ENCODE data around the gene DNAJA4.

Gene DNAJA4

DNA sequence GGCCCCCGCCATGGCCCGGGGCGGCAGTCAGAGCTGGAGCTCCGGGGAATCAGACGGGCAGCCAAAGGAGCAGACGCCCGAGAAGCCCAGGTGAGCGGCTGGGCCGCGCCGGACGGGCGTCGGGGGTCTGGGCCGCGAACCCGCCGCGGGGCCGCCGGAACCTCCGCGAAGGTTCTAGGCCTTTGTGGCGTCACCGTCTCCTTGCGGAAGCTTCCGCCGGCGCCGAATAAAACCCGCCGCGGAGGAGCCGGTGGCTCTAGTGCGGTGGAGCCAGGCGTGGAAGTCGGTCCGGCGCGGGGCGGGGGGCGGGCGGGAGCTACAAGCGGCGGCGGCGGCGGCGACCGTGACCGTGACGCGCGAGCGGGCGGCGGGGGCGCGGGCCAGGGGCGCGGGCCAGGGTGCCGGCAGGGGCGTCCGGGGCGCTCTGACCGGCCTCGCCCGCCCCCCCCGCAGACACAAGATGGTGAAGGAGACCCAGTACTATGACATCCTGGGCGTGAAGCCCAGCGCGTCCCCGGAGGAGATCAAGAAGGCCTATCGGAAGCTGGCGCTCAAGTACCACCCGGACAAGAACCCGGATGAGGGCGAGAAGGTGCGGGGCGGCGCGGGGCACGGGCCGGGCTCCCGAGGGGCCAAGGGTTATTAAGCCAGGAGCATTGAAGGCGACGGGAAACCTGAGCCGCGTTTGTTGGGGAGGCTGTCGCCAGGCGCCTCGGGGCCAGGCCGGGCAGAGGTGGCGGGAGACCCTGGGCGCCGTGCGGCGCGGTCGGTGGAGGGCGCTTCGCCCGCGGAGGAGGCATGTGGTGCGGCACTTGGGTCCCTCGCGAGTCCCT is at the start of gene DNAJA4:
DNAJA4 (plus strand) TSS at position 259 of the 833 bp plus-strand sequence; CDS start at position 461, 202 bp downstream.
- DNase-seq (ENCODE audit: low read depth in 2 of 2) = peak; percentile 49 to 55

DNA sequence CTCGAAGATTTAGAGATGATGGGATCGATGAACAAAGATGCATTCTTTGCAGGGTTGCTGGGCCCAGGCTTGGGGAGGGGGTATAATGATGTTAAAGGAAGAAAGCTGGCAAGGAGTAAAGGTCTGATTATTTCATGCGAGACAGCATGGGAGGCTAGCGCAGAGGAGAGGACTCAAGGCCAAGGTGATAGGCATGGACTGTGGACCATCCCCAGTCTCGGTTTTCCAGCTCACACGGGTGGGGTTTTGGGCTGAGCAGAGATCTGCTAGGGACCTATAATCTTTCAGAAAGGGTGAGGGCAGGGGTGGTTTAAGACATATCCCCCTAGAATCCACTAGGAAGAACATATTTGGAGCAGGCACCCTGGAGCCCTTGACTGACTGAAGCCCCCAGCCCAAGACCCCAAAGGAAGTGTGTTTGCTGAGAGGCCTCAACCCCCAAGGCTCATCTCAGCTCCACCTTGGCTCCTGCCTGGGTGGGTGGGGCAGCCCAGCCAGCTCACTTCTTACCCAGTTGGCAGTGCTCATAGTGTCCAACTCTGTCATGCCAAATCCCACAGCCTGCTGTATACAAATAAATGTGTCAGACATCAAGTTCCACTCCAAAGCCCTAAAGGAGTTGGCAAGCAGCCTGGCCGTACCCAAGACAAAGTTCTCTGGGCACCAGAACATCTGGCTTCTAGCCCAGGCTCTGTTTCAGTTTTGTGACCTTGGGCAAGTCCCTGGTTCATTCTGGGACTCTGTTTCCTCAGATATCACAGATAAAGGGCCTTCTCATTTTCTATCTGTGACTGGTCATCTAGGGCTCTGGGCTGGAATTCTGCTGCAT is 47.9 kb upstream of the DNAJA4 start:
- DNase-seq (ENCODE audit: low read depth in 2 of 2) = no peak

DNA sequence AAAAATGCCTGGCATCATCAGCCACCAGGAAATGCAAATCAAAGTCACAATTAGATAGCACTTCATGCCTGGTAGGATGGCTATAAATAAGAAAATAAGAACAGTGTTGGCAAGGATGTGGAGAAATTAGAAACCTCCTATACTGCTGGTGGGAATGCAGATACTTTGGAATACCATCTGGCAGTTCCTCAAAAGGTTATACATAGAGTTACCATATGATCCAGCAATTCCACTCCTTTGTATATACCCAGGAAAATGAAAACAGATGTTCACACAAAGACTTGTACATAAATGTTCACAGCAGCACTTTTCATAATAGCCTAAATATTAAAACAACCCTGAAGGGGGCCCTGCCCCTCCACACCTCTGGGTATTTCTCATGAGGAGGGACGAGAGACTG is 43.6 kb upstream of the DNAJA4 start:
- no peak for DNase-seq (ENCODE audit: low read depth in 2 of 2)

DNA sequence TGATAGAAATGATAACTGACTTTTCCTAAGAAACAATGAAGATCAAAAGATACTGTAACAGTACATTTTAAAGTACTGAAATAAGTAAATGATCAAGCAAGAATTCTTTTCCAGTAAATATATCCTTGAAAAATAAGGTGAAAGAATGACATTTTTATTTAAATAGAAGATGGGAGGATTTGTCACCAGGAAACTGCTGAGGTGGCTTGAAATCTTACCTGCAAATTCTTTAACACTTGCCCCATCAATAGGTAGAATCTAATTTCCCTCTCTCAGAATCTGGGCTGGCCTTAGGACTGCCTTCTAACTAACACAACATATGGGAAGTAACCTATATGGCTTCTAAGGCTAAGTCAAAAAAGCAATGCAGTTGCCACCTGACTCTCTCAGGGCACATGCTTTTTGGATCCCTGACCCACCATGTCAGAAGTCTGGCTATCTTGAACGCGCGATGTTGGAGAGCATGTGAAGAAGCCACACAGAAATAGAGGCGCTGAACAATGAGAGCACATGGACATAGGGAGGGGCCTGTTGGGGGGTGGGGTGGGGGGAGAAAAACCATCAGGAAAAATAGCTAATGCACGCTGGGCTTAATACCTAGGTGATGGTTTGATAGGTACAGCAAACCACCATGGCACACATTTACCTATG is 41.5 kb upstream of the DNAJA4 start:
- no peak for DNase-seq (ENCODE audit: low read depth in 2 of 2)

DNA sequence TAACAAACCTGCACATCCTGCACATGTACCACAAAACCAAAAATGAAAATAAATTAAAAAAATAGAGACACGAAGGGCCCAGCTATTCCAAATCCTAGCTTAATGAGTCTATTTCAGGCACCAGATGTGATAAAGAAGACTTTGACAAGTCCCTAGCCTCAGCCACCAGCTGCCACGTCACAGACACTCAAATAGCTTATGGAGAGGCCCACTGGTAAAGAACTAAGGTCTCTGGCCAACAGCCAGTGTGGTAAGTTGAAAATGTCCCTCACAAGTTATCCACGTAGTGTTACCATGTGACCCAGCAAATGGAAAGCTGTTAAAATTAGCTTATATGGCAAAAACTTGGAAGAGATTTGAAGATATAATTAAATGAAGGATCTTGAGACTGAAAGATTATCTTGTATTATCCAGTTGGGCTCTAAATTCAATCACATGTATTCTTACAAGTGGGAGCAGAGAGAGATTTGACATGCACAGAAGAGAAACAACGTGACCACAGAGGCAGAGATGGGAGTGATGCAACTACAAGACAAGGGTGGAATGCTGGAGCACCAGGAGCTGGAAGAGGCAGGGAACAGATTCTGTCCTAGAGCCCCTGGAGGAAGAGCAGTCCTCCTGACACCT is 40.9 kb upstream of the DNAJA4 start:
- no peak for DNase-seq (ENCODE audit: low read depth in 2 of 2)

DNA sequence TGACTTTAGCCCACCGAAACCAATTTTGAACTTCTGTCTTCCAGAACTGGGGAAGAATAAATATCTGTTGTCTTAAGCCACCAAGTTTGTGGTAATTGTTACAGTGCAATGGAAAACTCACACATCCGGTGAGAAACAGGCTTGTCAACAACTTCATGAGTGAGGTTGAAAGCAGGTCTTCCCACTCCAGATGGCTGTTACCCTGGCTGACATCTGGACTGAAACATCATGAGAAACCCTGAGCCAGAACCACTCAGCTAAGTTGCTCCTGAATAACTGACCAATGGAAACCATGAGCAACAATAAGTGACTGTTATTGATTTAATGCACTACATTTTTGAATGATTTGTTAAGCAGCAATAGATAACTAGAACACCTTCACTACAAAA is 40.3 kb upstream of the DNAJA4 start:
- no peak for DNase-seq (ENCODE audit: low read depth in 2 of 2)

DNA sequence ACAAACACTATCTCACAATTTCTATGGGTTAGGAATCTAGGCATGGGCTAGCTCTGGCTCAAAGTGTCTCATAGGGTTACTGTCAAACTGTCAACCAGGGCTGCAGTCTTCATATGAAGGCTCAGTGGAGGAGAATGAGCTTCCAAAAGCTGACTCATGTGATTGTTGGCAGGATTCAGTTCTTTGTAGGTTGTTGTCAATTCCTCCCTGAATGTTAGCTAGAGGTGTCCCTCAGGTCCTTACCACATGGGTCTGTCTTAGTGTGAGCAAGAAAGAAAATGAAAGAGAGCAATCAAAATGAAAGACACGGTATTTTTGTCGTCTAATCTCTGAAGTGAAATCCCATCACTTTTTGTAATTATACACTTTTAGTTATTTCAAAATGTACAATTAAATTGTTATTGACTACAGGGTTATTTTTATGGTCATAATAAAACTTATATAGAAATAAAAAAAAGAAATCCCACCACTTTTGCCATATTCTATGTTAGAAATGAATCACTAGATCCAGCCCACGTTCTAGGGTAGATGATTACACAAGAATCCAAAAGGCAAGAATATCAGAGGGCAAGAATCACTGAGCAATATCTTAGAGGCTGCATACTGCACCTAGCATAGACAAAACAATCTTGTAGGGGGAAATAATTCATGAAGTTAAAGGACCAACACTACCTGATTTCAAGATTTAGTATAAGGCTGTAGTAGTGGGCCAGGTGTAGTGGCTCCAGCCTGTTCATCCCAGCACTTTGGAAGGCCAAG is 38.4 kb upstream of the DNAJA4 start:
- no peak for DNase-seq (ENCODE audit: low read depth in 2 of 2)

DNA sequence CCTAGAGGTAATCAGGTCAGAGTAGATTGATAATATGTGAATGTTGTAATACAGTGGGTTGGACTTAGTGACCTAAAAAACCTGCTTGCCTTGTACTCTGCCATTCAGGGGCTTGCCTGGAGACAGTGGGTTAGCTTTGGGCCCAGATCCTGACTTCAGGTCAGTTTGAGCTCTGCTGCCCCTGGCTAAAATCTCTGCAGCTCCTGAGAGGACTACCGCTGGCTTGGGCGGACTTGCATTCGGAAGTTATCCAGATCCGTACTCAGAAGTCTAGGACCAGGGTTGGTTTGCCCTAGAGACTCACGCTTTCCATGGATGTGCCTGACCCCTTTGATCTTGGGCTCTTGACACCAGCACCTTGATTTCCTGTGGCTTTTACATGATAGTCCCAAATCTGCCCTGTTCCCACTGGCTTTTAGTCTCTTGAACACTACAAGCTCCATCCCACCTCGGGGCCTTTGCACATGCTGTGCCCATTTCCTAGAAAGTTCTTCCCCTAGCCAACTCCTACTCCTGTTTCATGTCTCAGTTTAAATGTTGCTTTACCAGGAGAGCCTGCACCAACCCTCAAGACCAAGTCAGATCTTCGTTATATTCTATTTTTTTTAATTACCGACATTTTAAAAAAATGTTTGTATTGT is 35.9 kb upstream of the DNAJA4 start:
- no peak for DNase-seq (ENCODE audit: low read depth in 2 of 2)

DNA sequence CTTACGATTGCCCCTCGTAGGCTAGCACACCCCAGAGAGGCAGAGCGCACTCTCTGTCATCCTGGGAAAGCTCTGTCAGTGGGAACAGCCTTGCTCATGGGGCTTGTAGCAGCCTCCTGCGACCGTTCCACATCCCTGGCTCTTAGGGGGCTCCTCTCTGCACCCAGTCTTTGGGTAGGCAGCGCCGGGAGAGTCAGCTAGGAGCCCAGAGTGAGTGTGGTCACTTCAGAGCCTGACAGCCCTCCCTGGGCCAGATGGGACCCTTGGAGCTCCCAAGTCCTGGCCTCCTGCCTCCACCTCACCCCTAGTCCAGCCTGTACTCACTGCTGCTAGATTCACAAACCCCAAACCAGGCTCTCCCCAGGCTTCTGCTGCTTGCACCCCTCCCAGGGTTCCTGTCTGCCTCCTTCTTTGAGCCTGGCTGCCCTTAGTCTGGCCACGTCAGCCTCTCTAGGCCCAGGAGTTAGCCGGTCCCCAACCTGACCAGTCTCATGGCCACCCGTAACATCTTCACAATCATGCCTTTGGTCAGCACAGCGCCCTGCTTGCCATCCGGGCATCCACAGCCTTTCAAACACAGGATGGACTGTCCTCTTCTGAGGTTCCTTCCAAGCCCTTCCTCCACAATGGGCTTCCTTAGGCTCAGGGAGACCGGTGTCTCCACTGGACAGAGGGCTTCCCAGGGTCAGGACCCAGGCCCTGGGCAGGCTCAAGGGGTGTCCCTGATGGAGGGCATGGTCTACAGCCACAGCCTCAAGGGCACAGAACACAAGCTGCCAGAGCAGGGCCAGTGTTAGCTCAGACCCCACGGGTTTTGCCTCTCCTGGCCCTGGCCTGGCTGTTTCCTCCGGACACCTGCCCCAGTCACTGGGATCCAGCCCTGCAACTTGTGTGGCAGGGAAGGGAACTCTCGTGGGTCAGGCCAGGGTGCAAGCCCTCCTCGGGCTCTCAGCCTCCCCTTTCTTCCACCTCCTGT is 34.6 kb upstream of the DNAJA4 start:
- no peak for DNase-seq (ENCODE audit: low read depth in 2 of 2)

DNA sequence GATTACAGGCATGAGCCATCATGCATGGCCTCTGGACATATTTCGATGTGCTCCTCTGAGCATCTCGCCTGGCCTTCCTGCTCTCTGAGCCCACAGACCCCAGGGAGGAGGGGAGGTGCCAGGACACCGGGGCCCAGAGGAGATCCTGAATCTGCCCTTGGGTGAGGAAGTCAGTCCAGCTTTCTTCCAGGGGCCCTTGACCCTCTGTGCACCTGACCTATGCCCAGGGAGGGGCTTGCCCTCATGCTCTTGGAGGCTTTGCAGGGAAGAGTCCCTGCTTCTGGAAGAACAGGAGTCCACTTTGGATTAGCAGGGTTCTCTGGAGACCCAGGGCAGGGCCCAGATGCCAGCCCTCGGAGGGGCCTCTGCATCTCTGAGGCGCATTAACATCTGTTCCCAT is 31.4 kb upstream of the DNAJA4 start:
- DNase-seq (ENCODE audit: low read depth in 2 of 2) = no peak

DNA sequence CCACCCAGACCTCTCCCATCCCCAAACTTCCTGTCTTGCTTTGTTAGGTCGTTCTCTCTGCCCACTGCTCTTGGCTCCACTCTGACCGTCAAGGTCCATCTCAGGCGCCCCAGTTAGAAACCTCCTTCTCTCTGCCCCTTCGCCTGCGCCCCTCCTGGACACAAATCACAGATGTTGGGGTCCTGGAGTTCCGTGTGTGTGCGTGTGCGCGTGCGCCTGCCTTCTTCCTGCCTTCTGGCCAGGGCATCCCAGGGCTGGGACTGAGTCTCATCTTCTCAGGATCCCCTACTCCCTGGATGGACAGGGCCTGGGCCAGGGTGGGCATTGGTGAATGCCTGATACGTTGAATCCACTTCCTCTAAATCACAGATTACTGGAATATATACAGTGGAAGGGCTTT is 30.9 kb upstream of the DNAJA4 start:
- no peak for DNase-seq (ENCODE audit: low read depth in 2 of 2)

DNA sequence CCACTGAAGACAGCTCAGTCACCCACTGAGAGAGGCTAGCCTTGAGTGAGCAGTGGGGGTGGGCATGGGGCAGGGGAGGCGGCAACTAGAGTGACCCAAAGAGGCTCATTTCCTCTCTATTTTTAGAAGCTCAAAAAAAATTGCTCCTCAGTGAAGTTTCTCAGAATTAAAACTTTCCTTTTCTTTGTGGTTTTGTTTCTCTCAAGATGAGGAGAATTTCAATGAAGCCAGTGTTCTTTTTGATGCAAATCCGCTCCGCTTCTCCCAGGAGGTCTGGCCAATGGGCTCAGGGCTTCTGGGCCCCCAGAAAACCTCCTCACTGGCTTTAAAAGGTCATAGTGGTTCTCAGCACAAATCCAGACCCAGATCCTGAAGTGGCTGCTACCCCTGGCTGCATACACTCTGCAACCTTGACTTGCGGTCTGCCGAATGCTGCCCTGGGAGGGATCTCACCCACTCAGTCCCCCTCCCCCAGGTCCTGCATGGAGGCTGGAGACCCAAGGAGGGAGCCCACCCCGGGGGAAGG is 29.8 kb upstream of the DNAJA4 start, which contains the start of gene ACSBG1:
ACSBG1 (minus strand) TSS at position 51 of the 526 bp plus-strand sequence. CDS start 64 bp downstream, outside the sequence.
- no peak for DNase-seq (ENCODE audit: low read depth in 2 of 2)

DNA sequence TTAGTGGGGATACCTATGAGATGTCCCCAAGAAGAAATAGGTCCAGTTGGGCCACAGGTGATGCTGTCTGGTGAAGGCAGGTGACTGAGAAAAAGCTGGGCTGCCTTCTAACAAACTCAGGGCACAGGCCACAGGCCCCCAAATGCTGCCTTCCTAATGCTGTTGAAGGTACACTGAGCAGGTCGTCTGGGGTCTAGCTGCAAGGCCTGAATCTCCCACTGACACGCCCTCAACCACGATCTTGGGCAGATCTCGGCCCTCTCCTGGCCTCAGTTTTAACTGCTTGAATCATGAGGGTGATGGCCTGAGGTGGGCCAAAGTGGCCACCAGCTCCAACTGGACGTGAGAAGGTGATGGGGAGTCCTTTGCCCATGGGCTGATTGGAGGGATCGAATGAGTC is 27.9 kb upstream of the DNAJA4 start:
- DNase-seq (ENCODE audit: low read depth in 2 of 2) = no peak

DNA sequence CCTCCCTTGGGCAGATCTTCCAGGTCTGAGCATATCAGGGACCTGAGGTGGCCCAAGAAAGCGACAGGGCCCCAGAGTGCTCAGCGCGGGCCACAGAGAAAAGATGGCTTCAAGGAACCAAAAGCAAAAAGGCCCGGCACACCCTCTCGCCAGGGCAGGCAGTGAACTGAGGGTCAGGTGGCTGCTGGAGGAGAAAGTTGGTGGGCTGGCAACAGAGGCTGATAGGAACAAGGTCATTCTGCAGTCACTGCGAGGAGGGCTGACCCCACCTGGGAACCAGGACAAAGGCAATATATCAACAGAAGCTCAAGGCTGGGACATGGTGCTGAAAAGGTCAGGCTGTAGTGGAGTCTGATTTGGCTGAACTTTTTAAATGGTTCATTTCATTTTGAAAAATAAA is 27.2 kb upstream of the DNAJA4 start:
- no peak for DNase-seq (ENCODE audit: low read depth in 2 of 2)

DNA sequence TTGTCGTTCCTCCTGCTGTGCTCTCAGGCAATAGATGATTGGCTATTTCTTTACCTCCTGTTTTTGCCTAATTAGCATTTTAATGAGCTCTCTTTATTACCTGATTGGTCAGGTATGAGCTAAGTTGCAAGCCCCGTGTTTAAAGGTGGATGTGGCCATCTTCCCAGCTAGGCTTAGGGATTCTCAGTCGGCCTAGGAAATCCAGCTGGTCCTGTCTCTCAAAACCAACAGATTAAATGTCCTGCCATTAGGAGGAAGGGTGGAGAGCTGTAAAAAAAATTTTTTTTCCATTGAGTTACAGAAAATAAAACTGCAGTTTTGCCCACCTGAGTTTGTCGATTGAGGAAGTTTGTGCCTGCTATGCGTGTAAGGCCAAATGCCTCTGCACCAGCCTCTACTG is 24.6 kb upstream of the DNAJA4 start:
- no peak for DNase-seq (ENCODE audit: low read depth in 2 of 2)

DNA sequence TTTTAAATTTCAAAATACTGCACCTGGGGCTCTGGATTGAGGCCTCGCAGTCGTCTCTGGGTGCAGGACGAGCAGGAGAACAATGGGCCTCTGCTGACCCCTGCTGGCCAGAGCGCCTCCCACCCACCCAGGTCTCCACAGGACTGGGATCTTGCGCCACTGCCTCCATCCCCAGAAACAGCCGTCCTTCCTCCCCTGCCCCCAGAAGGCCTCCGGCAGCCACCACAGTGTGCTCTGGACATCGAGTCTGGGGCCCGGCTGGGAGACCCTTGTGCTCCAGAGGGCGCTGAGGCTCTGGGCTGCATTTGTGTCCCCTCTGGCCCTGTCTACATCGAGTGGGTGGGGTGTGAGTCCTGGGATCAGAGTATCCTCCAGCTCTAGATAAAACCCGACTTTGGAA is 23.3 kb upstream of the DNAJA4 start:
- DNase-seq (ENCODE audit: low read depth in 2 of 2) = peak; percentile 82 to 83

DNA sequence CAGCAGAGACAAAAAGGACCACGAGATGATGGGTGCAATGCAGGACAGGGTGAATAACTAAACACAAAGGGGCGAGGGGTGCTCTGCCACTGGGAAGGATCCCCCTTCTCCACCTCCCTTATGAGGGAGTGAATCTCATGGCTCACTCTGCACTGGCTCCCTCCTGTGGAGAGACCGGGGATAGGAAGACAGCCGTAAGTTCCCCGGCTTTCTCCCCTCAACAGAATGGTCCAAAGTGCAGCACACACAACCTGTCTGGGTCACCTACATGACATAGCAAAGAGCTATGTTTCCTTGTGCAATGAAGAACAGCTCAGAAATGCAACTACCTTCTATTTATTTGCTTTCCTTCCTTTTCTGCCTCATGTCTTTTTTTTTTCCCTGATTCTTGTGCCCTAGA is 22.2 kb upstream of the DNAJA4 start:
- no peak for DNase-seq (ENCODE audit: low read depth in 2 of 2)

DNA sequence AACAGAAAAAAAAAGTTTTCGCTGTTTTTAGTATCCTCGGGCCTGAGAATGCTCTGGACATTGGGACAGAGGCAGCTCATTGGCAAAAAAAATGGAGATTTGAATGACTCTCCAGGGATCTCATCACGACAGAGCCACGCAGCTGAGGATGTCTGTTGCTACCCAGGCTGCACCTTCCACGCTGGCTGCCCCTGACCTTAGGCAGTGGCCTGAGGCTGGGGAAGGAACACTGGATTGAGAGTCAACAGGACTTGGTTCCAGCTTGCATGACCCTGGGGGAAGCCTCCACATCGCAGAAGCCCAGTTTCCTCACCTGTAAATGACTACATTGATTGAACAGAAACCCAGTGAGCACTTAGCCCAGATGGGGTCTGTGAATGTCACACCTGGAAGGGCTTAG is 21.3 kb upstream of the DNAJA4 start:
- DNase-seq (ENCODE audit: low read depth in 2 of 2) = no peak

DNA sequence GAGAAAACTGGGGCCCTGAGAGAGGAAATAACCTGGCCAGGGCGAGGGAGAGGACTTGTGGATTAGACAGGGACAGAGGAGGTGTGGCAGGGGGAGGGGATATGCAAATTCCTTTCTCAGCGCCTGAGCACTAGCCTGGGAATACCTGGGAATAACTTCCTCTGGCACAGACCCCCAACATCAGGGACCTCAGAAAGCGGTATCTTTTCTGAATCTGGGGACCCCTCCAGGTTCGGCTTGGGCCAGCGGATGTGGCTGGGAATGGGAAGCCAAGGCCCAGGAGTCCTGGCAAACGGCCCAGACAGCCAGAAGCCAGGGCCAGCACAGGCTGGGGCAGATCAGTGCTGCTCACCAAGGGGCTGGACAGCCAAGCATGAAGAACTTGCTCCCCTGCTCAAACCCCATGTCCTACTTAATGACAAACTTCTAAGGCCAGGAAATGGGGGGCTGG is 20.8 kb upstream of the DNAJA4 start:
- DNase-seq (ENCODE audit: low read depth in 2 of 2) = no peak
